T47D (cell line): ENCODE results near the gene ZBTB12.

Experiments
- DNase-seq, 2 experiments: peaks; one replicate each; pipeline versions ENCODE4 v3.0.0 to v3.0.0-alpha.2; 2011 to 2012; ENCODE audit warnings: low read depth in 1 of 2, low spot score in 1 of 2
- JUND ChIP-seq: IDR thresholded peaks from 2 replicates; pipeline ENCODE4 v1.6.1; 2012; ENCODE audit warnings: low read depth
- in situ Hi-C: cut with HindIII; loops from 2 replicates; pipeline ENCODE4 v1.10.0; 2016; ENCODE audit warnings: low sequenced_read_pairs, low pct_unique_long_range_greater_than_20kb

ZBTB12 gene

DNA sequence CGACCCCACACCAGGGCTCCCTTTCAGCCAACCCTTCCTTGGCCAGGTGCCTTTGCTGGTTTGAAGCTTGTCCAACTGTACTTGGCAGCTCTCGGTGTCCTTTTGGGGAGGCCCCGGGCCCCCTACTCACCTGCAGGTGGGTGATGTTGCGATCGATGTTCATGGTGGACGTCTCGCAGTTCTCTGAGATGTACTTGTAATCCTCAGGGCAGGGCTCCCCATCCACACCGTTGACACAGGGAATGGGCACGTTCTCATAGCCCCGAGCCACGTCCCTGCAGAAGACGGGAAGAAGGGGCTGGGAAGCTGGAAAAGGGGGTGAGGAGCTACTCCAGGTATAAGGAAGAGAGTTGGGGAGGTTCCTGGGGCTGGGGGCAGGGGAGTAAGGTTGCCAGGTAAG lies 18.2 kb downstream of the ZBTB12 start:
- in situ Hi-C loops, result no loop called here
- no peak for TF ChIP-seq JUND
- DNase-seq, result no peak

- in situ Hi-C loops, result no loop called here
- DNase-seq, result no peak
- TF ChIP-seq JUND, result no peak
These were observed 19.5 kb downstream of the ZBTB12 start for GRCh38 chr6:31882344-31882743.

DNA sequence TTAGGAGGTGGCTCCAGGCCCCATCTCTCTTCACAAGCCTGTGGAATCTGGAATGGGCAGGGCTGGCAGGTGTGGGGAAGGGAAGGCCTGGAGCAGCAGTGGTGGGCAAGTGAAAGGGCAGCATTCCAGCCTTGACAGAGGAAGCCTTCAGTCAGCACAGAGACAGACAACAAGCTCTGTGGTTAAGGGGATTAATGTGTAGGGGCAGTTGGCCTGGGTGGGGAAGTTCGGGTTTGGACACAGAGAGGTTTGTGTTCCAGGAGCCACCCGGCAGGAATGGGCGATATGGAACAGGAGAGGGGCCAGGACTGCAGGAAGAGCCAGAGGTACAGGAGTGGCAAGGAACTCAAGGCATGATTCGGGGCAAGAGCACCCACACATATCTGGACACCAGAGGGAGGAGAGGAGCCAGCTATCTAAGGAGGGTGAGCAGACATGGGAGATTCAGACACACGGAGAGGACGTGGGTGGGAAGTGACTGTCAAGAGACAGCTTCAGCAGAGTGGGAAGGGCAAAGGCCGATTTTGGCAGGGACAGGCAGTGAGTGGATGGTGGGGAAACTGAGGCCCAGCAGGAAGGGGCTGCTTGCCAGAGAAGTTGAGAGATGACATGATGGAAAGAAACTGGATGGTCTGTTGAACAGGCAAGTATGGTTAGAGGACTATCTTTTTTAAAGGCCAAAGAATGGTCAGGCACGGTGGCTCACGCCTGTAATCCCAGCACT lies 20.6 kb downstream of the ZBTB12 start:
- in situ Hi-C loops, result no loop called here
- DNase-seq, result no peak

DNA sequence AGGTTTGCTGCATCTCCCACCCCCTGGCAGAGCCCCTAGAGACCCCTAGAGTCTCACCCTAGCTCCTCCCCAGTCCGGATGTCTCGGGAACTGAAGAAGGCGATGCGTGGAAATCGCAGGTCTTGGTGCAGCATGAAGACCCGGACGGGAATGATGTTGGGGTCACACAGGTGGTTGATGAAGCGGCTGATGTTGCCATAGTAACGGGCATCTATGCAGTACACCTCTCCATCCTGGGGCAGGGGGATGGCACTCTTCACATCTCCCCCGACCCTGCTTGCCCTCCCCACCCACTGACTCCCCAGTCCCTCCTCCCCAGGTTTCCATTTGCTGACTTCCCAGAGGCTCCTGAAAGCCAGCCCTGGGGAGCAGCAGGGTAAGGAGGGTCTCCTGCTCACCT lies 21.3 kb downstream of the ZBTB12 start:
- in situ Hi-C loops, result no loop called here
- no peak for TF ChIP-seq JUND
- DNase-seq, result no peak

More for the DNA sequence above, 20.6 kb downstream of the ZBTB12 start:
- TF ChIP-seq JUND, result no peak

- in situ Hi-C loops, result no loop called here
- DNase-seq, result no peak
- no peak for TF ChIP-seq JUND
These were observed 22.0 kb downstream of the ZBTB12 start for GRCh38 chr6:31879901-31880300.

- in situ Hi-C loops, result no loop called here
- TF ChIP-seq JUND, result no peak
- DNase-seq, result no peak
These were observed 22.7 kb downstream of the ZBTB12 start for GRCh38 chr6:31879143-31879542.

DNA sequence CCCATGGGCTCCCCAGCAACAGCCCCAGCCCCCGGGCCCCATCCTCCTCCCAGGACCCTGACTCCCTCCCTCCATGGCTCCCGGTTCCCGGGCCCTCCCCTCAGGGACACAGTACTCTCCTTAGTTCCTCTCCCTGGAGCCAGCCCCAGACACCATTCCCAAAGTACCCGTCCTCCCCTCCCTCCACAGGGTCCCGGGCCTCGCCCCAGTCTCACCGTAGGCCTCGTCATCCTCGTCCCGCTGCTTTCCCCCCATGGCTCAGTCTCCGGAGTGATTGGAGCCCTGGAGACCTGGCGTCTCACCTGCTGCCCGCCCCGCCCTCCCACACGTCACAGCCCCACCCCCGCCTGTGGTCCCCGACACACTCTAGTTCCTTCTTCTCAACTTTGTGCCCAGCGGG lies 23.2 kb downstream of the ZBTB12 start, which contains the start of gene SLC44A4:
SLC44A4 (minus strand) TSS at position 272 of the 400 bp plus-strand sequence; CDS start at position 255, 17 bp downstream.
- TF ChIP-seq JUND, result no peak
- DNase-seq, result no peak
- in situ Hi-C loops, result no loop called here

DNA sequence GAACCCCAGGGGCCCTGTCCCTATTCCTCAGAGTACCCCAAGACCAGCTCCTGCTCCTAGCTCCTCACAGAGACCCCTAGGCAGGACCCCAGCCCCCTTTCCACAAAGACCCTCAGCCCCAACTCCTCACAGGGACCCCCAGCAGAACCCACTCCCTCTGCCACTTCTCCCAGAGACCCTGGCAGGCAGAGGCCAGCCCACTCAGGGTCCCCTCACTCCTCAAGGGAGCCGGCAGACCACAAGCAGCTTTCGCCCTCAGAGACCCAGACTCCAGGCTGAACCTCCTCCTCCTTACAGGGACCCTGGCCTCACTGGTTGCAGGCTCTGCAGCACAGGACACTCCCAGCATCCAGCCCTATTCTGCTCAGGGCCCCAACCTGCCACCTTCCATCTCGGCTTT lies 23.7 kb downstream of the ZBTB12 start:
- TF ChIP-seq JUND, result no peak
- no peak for DNase-seq
- in situ Hi-C loops, result no loop called here

- in situ Hi-C loops, result no loop called here
- DNase-seq, result peak in 1 of 2 experiments; percentile 72
These were observed 24.2 kb downstream of the ZBTB12 start for GRCh38 chr6:31877651-31878161.

DNA sequence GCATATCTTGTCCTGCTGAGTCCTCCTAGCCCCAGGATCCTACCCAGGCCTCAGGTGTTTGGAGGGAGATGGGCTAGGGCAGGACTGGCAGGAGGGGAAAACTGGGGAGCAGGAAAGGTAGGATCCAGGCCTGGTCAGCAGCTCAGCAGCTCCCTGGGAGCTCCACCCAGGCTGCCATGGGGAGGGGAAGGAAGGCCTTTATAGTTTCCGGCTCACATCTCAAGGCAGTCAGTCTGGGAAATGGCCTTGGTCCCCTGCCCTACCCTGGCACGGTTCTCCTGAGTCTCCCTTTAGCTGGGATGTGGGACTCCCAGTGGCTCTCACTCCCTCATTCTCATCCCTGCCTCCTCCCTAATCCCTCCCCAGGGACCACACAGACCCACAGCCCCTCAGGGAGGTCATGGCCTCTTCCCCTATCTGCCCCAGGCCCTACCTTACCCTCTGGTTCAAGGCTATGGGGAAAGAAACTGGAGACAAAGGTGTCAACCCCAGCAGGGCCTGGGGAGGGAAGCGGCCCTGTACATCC lies 24.7 kb downstream of the ZBTB12 start:
- no peak for DNase-seq
- in situ Hi-C loops, result no loop called here
- no peak for TF ChIP-seq JUND

More at GRCh38 chr6:31877651-31878161, 24.2 kb downstream of the ZBTB12 start:
- no peak for TF ChIP-seq JUND

DNA sequence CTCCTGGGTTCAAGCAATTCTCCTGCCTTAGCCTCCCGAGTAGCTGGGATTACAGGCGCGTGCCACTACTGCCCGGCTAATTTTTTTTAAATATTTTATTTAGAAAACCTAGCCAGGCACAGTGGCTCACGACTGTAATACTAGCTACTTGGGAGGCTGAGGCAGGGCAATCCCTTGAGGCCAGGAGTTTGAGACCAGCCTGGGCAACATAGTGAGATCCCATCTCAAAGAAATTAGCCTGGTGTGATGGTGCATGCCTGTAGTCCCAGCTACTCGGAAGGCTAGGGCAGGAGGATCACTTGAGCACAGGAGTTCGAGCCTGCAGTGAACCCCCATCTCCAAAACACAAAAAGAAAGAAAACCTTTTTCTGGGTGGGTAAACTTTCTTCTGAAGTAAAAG lies 25.5 kb downstream of the ZBTB12 start:
- in situ Hi-C loops, result no loop called here
- no peak for TF ChIP-seq JUND
- DNase-seq, result no peak

DNA sequence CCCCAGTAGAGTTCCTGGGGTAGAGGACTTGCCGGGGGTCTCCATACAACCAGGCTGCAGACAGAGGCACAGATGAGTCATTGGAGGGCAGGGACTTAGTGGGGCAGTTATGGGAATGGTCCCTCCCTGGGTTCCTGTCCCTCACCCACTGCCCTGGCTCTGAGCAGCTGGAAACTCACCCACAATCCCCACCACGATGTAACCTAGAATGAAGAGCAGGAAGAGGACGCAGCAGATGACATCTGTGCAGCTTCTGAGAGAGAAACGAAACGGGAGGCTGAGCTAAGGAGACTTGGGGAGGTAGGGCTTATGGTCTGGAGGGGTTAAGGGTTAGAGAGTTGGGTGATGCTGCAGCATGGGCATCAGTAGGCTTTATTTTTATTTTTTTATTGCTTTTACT lies 26.0 kb downstream of the ZBTB12 start:
- in situ Hi-C loops, result no loop called here
- no peak for TF ChIP-seq JUND
- DNase-seq, result no peak

- in situ Hi-C loops, result no loop called here
- peak; percentile 54 to 63 for DNase-seq
- TF ChIP-seq JUND, result no peak; the same call in 1 of the 2 replicates
These were observed 26.9 kb downstream of the ZBTB12 start for GRCh38 chr6:31874836-31875572.
